HG03378 (cell line): ENCODE data around the gene CADPS.

Experiments
- ATAC-seq: cut with Tn5 transposase; IDR thresholded peaks from one replicate; pipeline ENCODE4 v1.9.1; 2021; ENCODE audit warnings: mild to moderate bottlenecking, moderate library complexity; ENCODE audit not compliant: unreplicated experiment

CADPS gene

GRCh38 chr3:62815981-62816380 lies 59.2 kb downstream of the CADPS start:
- no peak for ATAC-seq

- no peak for ATAC-seq
Measured at GRCh38 chr3:62812631-62813030, 62.6 kb downstream of the CADPS start.

- ATAC-seq: no peak
Measured at GRCh38 chr3:62811119-62811518, 64.1 kb downstream of the CADPS start.

GRCh38 chr3:62809369-62809768 lies 65.8 kb downstream of the CADPS start:
- no peak for ATAC-seq

- ATAC-seq: no peak
Measured at GRCh38 chr3:62805580-62806277, 69.5 kb downstream of the CADPS start.

- ATAC-seq: no peak
Measured at GRCh38 chr3:62805106-62805505, 70.1 kb downstream of the CADPS start.

GRCh38 chr3:62803276-62803675 lies 71.9 kb downstream of the CADPS start:
- no peak for ATAC-seq

- no peak for ATAC-seq
Measured at GRCh38 chr3:62798000-62798399, 77.2 kb downstream of the CADPS start.

- no peak for ATAC-seq
Measured at GRCh38 chr3:62797132-62797531, 78.1 kb downstream of the CADPS start.

GRCh38 chr3:62795978-62796657 lies 79.1 kb downstream of the CADPS start:
- no peak for ATAC-seq

- no peak for ATAC-seq
Measured at GRCh38 chr3:62793946-62794345, 81.3 kb downstream of the CADPS start.

GRCh38 chr3:62785384-62785783 lies 89.8 kb downstream of the CADPS start:
- ATAC-seq: no peak

GRCh38 chr3:62781121-62781520 lies 94.1 kb downstream of the CADPS start:
- ATAC-seq: no peak

GRCh38 chr3:62777674-62778073 lies 97.5 kb downstream of the CADPS start:
- no peak for ATAC-seq

- no peak for ATAC-seq
Measured at GRCh38 chr3:62777130-62777529, 98.1 kb downstream of the CADPS start.

- ATAC-seq: no peak
Measured at GRCh38 chr3:62774221-62774620, 101.0 kb downstream of the CADPS start.

GRCh38 chr3:62771331-62772072 lies 103.7 kb downstream of the CADPS start:
- no peak for ATAC-seq

- ATAC-seq: no peak
Measured at GRCh38 chr3:62768896-62769295, 106.3 kb downstream of the CADPS start.

GRCh38 chr3:62761711-62762110 lies 113.5 kb downstream of the CADPS start:
- ATAC-seq: no peak

- no peak for ATAC-seq
Measured at GRCh38 chr3:62761311-62761710, 113.9 kb downstream of the CADPS start.

- ATAC-seq: no peak
Measured at GRCh38 chr3:62758296-62759066, 116.7 kb downstream of the CADPS start.
